Eye (tissue), 1 donor: ENCODE results near the gene ACTL7A.

ENCODE experiments used
- DNase-seq: peaks from one replicate; pipeline ENCODE4 v3.0.0-alpha.2; 2015

ACTL7A gene

GRCh38 chr9:108851138-108851537 lies 10.9 kb upstream of the ACTL7A start:
- DNase-seq, result no peak

- DNase-seq, result no peak
Measured at GRCh38 chr9:108852079-108852478, 10.0 kb upstream of the ACTL7A start.

GRCh38 chr9:108854094-108854493 lies 8.0 kb upstream of the ACTL7A start:
- DNase-seq, result no peak

GRCh38 chr9:108854641-108855528 lies 7.2 kb upstream of the ACTL7A start:
- DNase-seq, result no peak

- DNase-seq, result no peak
Measured at GRCh38 chr9:108855529-108855886, 6.6 kb upstream of the ACTL7A start.

GRCh38 chr9:108855888-108856287 lies 6.2 kb upstream of the ACTL7A start, which contains the start of gene ACTL7B:
Gene ACTL7B, minus strand, starts transcription at chr9:108855986. Its CDS starts 56 bp downstream, at chr9:108855930.
- DNase-seq, result no peak

GRCh38 chr9:108857572-108857971 lies 4.5 kb upstream of the ACTL7A start:
- no peak for DNase-seq

GRCh38 chr9:108859459-108860114 lies 2.5 kb upstream of the ACTL7A start:
- DNase-seq, result no peak

- DNase-seq, result no peak
Measured at GRCh38 chr9:108860354-108860753, 1.7 kb upstream of the ACTL7A start.

- DNase-seq, result no peak
Measured at GRCh38 chr9:108860764-108861163, 1.3 kb upstream of the ACTL7A start.

GRCh38 chr9:108861464-108861863 lies 602 bp upstream of the ACTL7A start:
- DNase-seq, result no peak

- no peak for DNase-seq
Measured at GRCh38 chr9:108863891-108864290, 1.8 kb downstream of the ACTL7A start.

- DNase-seq, result no peak
Measured at GRCh38 chr9:108864446-108864845, 2.4 kb downstream of the ACTL7A start.

GRCh38 chr9:108865037-108865436 lies 3.0 kb downstream of the ACTL7A start:
- DNase-seq, result no peak

- no peak for DNase-seq
Measured at GRCh38 chr9:108866001-108866420, 3.9 kb downstream of the ACTL7A start.

GRCh38 chr9:108867116-108867515 lies 5.0 kb downstream of the ACTL7A start:
- DNase-seq, result no peak

GRCh38 chr9:108867829-108868228 lies 5.8 kb downstream of the ACTL7A start:
- no peak for DNase-seq

- no peak for DNase-seq
Measured at GRCh38 chr9:108869092-108869725, 7.1 kb downstream of the ACTL7A start.

- no peak for DNase-seq
Measured at GRCh38 chr9:108874058-108874788, 12.2 kb downstream of the ACTL7A start.

GRCh38 chr9:108876425-108876824 lies 14.4 kb downstream of the ACTL7A start:
- no peak for DNase-seq

GRCh38 chr9:108877524-108877923 lies 15.5 kb downstream of the ACTL7A start:
- no peak for DNase-seq

- no peak for DNase-seq
Measured at GRCh38 chr9:108880738-108881316, 18.8 kb downstream of the ACTL7A start.
